AG10803 (cell line): ENCODE results near the gene SLC4A4.

Experiments
- DNase-seq: peaks from one replicate; pipeline ENCODE4 v3.0.0; 2010; ENCODE audit warnings: low read depth
- H3K4me3 ChIP-seq: 2 replicates; pipeline ENCODE4 v1.5.1; 2011; ENCODE audit warnings: mild to moderate bottlenecking, low read length, control low read depth
- CTCF ChIP-seq: conservative IDR thresholded peaks from 2 replicates; pipeline ENCODE4 v1.5.1; 2011; ENCODE audit warnings: mild to moderate bottlenecking, low read length, control low read depth, inconsistent platforms

The SLC4A4 gene

GRCh38 chr4:71429106-71429505, 90.3 kb downstream of the SLC4A4 start:
- TF ChIP-seq CTCF = no peak
- DNase-seq = no peak
- H3K4me3 ChIP-seq = no peak overlapping the region

GRCh38 chr4:71429962-71430361, 91.1 kb downstream of the SLC4A4 start:
- TF ChIP-seq CTCF = no peak
- H3K4me3 ChIP-seq = no peak overlapping the region
- no peak for DNase-seq

GRCh38 chr4:71430609-71431008, 91.8 kb downstream of the SLC4A4 start:
- no peak for TF ChIP-seq CTCF
- H3K4me3 ChIP-seq = no peak overlapping the region
- DNase-seq = no peak

GRCh38 chr4:71440612-71441011, 101.8 kb downstream of the SLC4A4 start:
- TF ChIP-seq CTCF = no peak
- no peak overlapping the region for H3K4me3 ChIP-seq
- DNase-seq = no peak

- H3K4me3 ChIP-seq = no peak overlapping the region
- peak; percentile 18 for DNase-seq
- no peak for TF ChIP-seq CTCF
These were observed 102.7 kb downstream of the SLC4A4 start for GRCh38 chr4:71441186-71442169.

- H3K4me3 ChIP-seq = no peak overlapping the region
- DNase-seq = no peak
- TF ChIP-seq CTCF = no peak
These were observed 103.5 kb downstream of the SLC4A4 start for GRCh38 chr4:71442336-71442735.

- DNase-seq = no peak
- no peak for TF ChIP-seq CTCF
- no peak overlapping the region for H3K4me3 ChIP-seq
These were observed 105.6 kb downstream of the SLC4A4 start for GRCh38 chr4:71444395-71444794.
